HG03108 (cell line): ENCODE measurements around the gene C5orf46.
"Not testable (repeated sequence)": the region's sequence is repeated elsewhere in the genome, so short reads cannot be mapped to it uniquely, and the experiment has no call there.

Experiments
- ATAC-seq: cut with Tn5 transposase; IDR thresholded peaks from one replicate; pipeline ENCODE4 v1.9.1; 2021; ENCODE audit warnings: moderate library complexity; ENCODE audit not compliant: unreplicated experiment

C5orf46 gene

GRCh38 chr5:147906326-147907095, at the start of gene C5orf46:
Gene C5orf46 (minus strand): TSS chr5:147906538. CDS start chr5:147906501, 37 bp downstream.
- ATAC-seq: no peak

DNA sequence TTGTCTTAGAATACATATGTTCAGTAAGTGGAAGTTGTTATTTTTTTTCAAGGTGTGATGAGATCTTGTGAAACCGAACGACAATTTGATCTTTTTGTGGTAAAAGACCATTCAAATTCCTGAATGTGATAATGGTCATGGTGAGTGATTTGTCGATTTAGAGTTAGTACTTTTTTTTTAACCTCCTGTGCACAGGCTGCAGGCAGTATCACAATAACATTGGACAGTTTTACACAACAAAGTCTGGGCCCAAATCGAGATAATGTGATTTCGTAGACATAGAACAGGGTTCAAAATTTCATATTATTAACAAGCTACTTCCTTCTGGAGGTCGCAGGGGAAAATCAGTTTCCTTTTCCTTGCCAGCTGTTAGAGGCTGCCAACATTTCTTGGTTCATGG, 48.6 kb upstream of the C5orf46 start:
- ATAC-seq: no peak

GRCh38 chr5:147949711-147950573, 43.6 kb upstream of the C5orf46 start:
- ATAC-seq: peak; percentile 80

GRCh38 chr5:147946658-147947274, 40.4 kb upstream of the C5orf46 start:
- not testable (repeated sequence) for ATAC-seq

- ATAC-seq: no peak
Observed at GRCh38 chr5:147939431-147940114, 33.2 kb upstream of the C5orf46 start.

DNA sequence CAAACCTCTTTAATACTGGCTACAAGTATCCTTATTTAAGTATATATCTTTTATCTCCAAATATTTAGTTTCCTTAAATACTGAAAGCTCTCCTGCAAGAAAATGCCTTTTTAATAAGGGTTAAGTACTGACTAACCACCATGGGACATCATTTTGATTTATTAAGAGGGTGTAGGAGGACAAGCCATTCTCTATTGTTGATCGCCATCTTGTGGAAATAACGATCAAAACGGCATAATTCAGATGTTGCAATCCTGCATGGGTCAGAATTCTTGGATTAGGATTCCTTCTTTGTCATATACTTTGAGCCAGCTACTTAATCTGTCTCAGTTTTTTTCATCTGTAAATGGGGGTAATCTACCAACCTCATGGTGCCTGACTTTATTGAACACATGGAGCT, 28.7 kb upstream of the C5orf46 start:
- ATAC-seq: no peak

DNA sequence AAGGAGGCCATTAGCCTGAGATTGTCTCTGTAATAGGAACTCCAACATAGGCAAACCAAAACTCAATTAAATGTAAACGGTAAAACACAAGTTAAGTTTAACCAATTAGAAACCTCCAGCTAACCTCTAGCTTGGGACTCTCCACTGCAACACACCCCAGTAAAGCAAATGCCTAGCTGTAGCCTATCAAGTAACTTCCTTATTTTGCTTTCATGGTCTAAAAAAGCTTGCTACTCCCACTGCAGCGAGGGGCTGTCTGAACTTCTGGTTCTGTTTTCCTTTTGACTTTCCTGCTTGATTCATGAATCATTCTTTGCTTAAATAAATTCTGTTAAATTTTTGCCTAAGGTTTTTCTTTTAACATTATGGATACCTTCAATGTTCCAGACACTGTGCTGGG, 24.4 kb upstream of the C5orf46 start:
- peak; percentile 59 for ATAC-seq

DNA sequence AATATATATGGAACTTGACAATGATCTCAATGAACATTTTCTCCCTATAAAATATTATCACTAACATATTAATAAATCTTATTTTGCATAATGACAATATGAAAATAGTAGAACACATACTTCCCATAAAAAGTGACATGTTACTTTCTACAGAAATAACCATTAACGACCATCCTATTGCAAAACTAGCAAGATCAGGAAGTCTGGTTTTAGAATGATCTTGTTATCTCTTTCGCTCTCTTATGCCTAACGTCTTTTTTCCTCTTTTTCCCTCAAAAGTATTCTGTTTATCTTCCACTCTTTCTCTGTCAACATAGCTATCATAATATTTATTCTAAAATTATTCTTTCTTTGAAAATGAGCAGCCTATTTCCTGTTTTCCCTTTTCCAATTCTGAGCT, 21.6 kb upstream of the C5orf46 start:
- no peak for ATAC-seq

GRCh38 chr5:147925020-147925419, 18.7 kb upstream of the C5orf46 start:
- no peak for ATAC-seq

- no peak for ATAC-seq
Observed at GRCh38 chr5:147921136-147921535, 14.8 kb upstream of the C5orf46 start.

- no peak for ATAC-seq
Observed at GRCh38 chr5:147920420-147921030, 14.2 kb upstream of the C5orf46 start.

DNA sequence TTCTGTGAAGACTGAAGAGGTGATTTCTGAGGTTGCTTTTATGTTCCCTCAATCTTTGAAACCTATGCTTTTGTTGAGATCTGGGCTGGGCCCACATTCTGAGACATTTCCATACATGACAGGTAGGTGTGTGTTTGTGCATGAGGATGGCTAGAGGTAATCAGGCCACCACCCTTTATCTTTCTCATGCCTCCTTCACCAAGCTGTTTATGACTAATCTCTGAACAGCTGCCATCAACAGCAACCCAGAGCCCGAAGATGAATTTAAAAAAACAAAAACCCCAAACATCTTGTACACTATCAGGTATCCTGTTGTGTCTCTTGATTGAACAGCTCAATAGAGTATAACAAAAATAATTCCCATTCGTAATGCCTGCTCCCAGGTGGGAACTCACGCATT, 12.6 kb upstream of the C5orf46 start:
- no peak for ATAC-seq

DNA sequence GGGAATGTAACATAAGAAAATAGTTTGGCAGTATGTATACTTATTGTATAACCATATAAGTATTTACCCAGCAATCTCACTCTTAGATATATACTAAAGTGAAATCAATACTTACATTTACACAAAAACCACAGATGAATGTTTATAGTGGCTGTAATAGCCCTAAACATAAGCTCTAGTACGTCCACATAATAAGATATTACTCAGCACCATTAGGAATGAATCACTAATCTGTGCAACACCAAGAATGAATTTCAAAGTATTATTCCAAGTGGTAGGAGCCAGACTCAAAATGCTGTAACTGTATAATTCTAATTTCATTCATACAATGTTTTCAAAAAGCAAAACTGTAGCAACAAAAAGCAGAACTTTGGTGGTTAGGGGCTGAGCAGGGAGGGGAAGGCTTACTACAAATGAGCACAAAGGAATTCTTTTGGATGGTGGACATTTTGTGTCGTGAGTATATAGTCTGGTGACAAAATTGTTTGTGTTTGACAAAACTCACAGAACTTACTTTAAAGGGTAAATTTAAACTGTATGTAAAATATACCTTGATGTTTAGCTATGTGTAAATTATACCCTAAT, 11.9 kb upstream of the C5orf46 start:
- ATAC-seq: no peak

GRCh38 chr5:147913786-147914185, 7.4 kb upstream of the C5orf46 start:
- no peak for ATAC-seq

- ATAC-seq: no peak
Observed at GRCh38 chr5:147912011-147912410, 5.7 kb upstream of the C5orf46 start.

- no peak for ATAC-seq
Observed at GRCh38 chr5:147911427-147911826, 5.1 kb upstream of the C5orf46 start.

DNA sequence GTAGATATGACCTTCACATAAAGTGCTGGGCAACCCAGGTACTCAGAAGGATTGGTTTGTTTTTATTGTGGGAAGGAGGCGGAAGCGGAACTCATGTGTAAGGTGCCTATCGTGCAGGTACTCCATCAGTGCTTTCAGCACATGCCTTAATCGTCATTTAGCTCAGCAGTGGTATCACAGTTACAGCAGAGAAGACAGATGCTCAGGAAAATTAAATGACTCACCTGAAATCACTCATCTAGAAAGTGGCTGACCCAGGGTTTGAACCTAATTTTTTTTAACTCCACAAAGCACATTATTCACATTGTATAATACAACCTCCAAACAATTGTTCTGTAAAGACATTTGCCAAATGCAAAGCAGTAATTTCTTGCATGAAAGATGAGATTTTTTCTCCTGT, 2.2 kb downstream of the C5orf46 start:
- ATAC-seq: no peak

GRCh38 chr5:147902609-147903115, 3.7 kb downstream of the C5orf46 start:
- ATAC-seq: no peak

- ATAC-seq: no peak
Observed at GRCh38 chr5:147901599-147902039, 4.7 kb downstream of the C5orf46 start.

- no peak for ATAC-seq
Observed at GRCh38 chr5:147898875-147899401, 7.4 kb downstream of the C5orf46 start.
